H1 (cell line): ENCODE data around the gene STK32A. TPM values are rescaled to one million over a fixed set of nuclear protein-coding genes. Genes with fewer than 3 reads are reported as not detected.
"Not testable (repeated sequence)": the region's sequence is repeated elsewhere in the genome, so short reads cannot be mapped to it uniquely, and the experiment has no call there.

Experiments used
- CTCF ChIA-PET: fragments of 300-600 bp; sonication (Branson Sonifier 250); formaldehyde crosslinking; loops from one replicate; lab custom pipeline; 2021; ENCODE audit not compliant: partially characterized antibody; lab: Charles Lee
- POLR2A ChIA-PET: fragments of 300-600 bp; sonication (Branson Sonifier 250); formaldehyde crosslinking; loops from one replicate; lab custom pipeline; 2021; ENCODE audit warnings: inconsistent platforms; ENCODE audit not compliant: partially characterized antibody; lab: Charles Lee
- DNase-seq, 2 experiments: peaks; one replicate each; pipeline versions ENCODE4 v3.0.0 to v3.0.0-alpha.2; 2010 to 2022; ENCODE audit warnings: low spot score in 2 of 2, low read depth in 1 of 2, mixed read lengths in 1 of 2
- FAIRE-seq: peaks from 2 replicates; lab custom pipeline; 2011; peaks lifted over from hg19 to GRCh38; lab: Jason Lieb, UNC
- H2AFZ ChIP-seq: 2 replicates; pipeline ENCODE4 v1.8.1; 2012; ENCODE audit warnings: low read length, inconsistent platforms
- H2AK5ac ChIP-seq: 2 replicates; pipeline ENCODE4 v1.6.1; 2013; ENCODE audit warnings: low read depth, low read length
- H2BK120ac ChIP-seq: replicated peaks from 2 replicates; pipeline ENCODE3; 2013; ENCODE audit warnings: low read depth, low read length, inconsistent platforms
- H2BK12ac ChIP-seq: 2 replicates; pipeline ENCODE4 v1.6.1; 2013; ENCODE audit warnings: low read depth, low read length
- H2BK15ac ChIP-seq: 2 replicates; pipeline ENCODE4 v1.6.1; 2013; ENCODE audit warnings: low read length
- H2BK20ac ChIP-seq: 2 replicates; pipeline ENCODE4 v1.6.1; 2013; ENCODE audit warnings: low read length
- H2BK5ac ChIP-seq: 2 replicates; pipeline ENCODE4 v1.6.1; 2013; ENCODE audit warnings: low read depth, low read length
- H3K14ac ChIP-seq: 2 replicates; pipeline ENCODE4 v1.6.1; 2013; ENCODE audit warnings: inconsistent platforms; ENCODE audit not compliant: insufficient read length
- H3K18ac ChIP-seq: 2 replicates; pipeline ENCODE4 v1.6.1; 2013; ENCODE audit warnings: low read length; ENCODE audit errors: extremely low read depth
- H3K23ac ChIP-seq: 2 replicates; pipeline ENCODE4 v1.6.1; 2013; ENCODE audit warnings: inconsistent platforms; ENCODE audit not compliant: insufficient read length
- H3K23me2 ChIP-seq: 2 replicates; pipeline ENCODE4 v1.6.1; 2013; ENCODE audit warnings: low read depth, low read length
- H3K27ac ChIP-seq: 2 replicates; pipeline ENCODE4 v1.6.1; 2011; ENCODE audit warnings: low read depth, low read length, inconsistent platforms
- H3K27me3 ChIP-seq, 4 experiments: replicated peaks in 1 of 4; 1 replicate in 1 of 4; 2 replicates in 3 of 4; pipeline versions ENCODE4 v1.6.1 to v1.8.1; 2011 to 2013; ENCODE audit warnings: low read length in 3 of 4, mild to moderate bottlenecking in 3 of 4, inconsistent platforms in 2 of 4, mixed read lengths in 2 of 4, moderate library complexity in 1 of 4; ENCODE audit not compliant: control insufficient read depth in 3 of 4, insufficient read depth in 3 of 4; ENCODE audit errors: extremely low read depth in 1 of 4
- H3K36me3 ChIP-seq, 4 experiments: 2 replicates each; pipeline versions ENCODE4 v1.6.1 to v1.8.1; 2011 to 2013; ENCODE audit warnings: mild to moderate bottlenecking in 4 of 4, low read length in 3 of 4, moderate library complexity in 2 of 4, control low read depth in 1 of 4, inconsistent platforms in 1 of 4; ENCODE audit not compliant: insufficient read depth in 4 of 4, control insufficient read depth in 2 of 4
- H3K4ac ChIP-seq: replicated peaks from 2 replicates; pipeline ENCODE3; 2013; ENCODE audit warnings: low read length, low read depth, mixed read lengths, inconsistent platforms; ENCODE audit not compliant: insufficient read length
- H3K4me1 ChIP-seq, 4 experiments: replicated peaks in 1 of 4; 1 replicate in 1 of 4; 2 replicates in 3 of 4; pipeline versions ENCODE4 v1.6.1 to v1.8.1; 2011 to 2013; ENCODE audit warnings: low read length in 3 of 4, inconsistent platforms in 2 of 4, mixed read lengths in 1 of 4; ENCODE audit not compliant: insufficient read depth in 4 of 4, control insufficient read depth in 3 of 4
- H3K4me2 ChIP-seq, 2 experiments: 2 replicates each; pipeline versions ENCODE4 v1.6.1 to v1.8.1; 2011 to 2013; ENCODE audit warnings: low read depth in 2 of 2, low read length in 2 of 2, control low read depth in 1 of 2, inconsistent platforms in 1 of 2, mild to moderate bottlenecking in 1 of 2; ENCODE audit not compliant: insufficient read depth in 1 of 2
- H3K4me3 ChIP-seq, 4 experiments: fragments of 200-600, 300-600 bp in 1 of 4; sonication (generic), shearing (Covaris generic), sonication (Bioruptor Twin) in 1 of 4; 2 replicates each; pipeline versions ENCODE4 v1.5.1 to v1.8.1; 2011 to 2016; ENCODE audit warnings: low read length in 4 of 4, low read depth in 3 of 4, control low read depth in 2 of 4, inconsistent platforms in 2 of 4, mild to moderate bottlenecking in 2 of 4, mixed read lengths in 1 of 4, moderate library complexity in 1 of 4; ENCODE audit not compliant: insufficient read depth in 2 of 4; ENCODE audit errors: extremely low read depth in 1 of 4
- H3K56ac ChIP-seq: replicated peaks from 2 replicates; pipeline ENCODE3; 2013; ENCODE audit warnings: low read depth, mild to moderate bottlenecking, mixed read lengths, low read length, inconsistent platforms; ENCODE audit not compliant: insufficient read length
- H3K79me1 ChIP-seq: 2 replicates; pipeline ENCODE4 v1.6.1; 2013; ENCODE audit warnings: low read depth, low read length, control low read depth
- H3K79me2 ChIP-seq, 2 experiments: 2 replicates each; pipeline versions ENCODE4 v1.6.1 to v1.8.1; 2012 to 2013; ENCODE audit warnings: low read length in 2 of 2, mild to moderate bottlenecking in 2 of 2, inconsistent platforms in 1 of 2; ENCODE audit not compliant: insufficient read depth in 2 of 2, control insufficient read depth in 1 of 2
- H3K9ac ChIP-seq, 4 experiments: replicated peaks in 1 of 4; 1 replicate in 1 of 4; 2 replicates in 3 of 4; pipeline versions ENCODE4 v1.6.1 to v1.8.1; 2011 to 2013; ENCODE audit warnings: low read depth in 3 of 4, low read length in 3 of 4, control low read depth in 2 of 4, mild to moderate bottlenecking in 2 of 4, moderate library complexity in 2 of 4, inconsistent platforms in 1 of 4; ENCODE audit errors: extremely low read depth in 1 of 4
- H3K9me3 ChIP-seq, 2 experiments: 2 replicates each; pipeline versions ENCODE4 v1.6.1 to v1.8.1; 2012 to 2013; ENCODE audit warnings: mild to moderate bottlenecking in 2 of 2, moderate library complexity in 2 of 2, control low read depth in 1 of 2, inconsistent platforms in 1 of 2, low read depth in 1 of 2, low read length in 1 of 2, mixed read lengths in 1 of 2; ENCODE audit not compliant: insufficient read depth in 2 of 2
- H4K20me1 ChIP-seq, 2 experiments: replicated peaks in 1 of 2; 2 replicates each; pipeline versions ENCODE3 to v1.8.1; 2011 to 2013; ENCODE audit warnings: inconsistent platforms in 2 of 2, low read length in 2 of 2, mild to moderate bottlenecking in 1 of 2; ENCODE audit not compliant: insufficient read depth in 2 of 2, control insufficient read depth in 1 of 2
- H4K5ac ChIP-seq: 2 replicates; pipeline ENCODE4 v1.6.1; 2013; ENCODE audit warnings: low read length, low read depth, mixed read lengths, inconsistent platforms; ENCODE audit not compliant: insufficient read length
- H4K8ac ChIP-seq: 2 replicates; pipeline ENCODE4 v1.8.0; 2013; ENCODE audit warnings: mild to moderate bottlenecking, moderate library complexity, low read length, inconsistent platforms; ENCODE audit not compliant: insufficient read depth; ENCODE audit errors: extremely low read depth
- H4K91ac ChIP-seq: replicated peaks from 2 replicates; pipeline ENCODE3; 2013; ENCODE audit warnings: low read length, mixed read lengths, inconsistent platforms; ENCODE audit not compliant: insufficient read length
- CREB1 ChIP-seq: IDR thresholded peaks from 2 replicates; pipeline ENCODE4 v1.6.1; 2012; ENCODE audit warnings: inconsistent platforms
- EGR1 ChIP-seq: IDR thresholded peaks from 2 replicates; pipeline ENCODE4 v1.6.1; 2011; ENCODE audit warnings: low read depth, low read length, borderline replicate concordance
- EP300 ChIP-seq, 2 experiments: IDR thresholded peaks; 1 replicate in 1 of 2; 2 replicates in 1 of 2; pipeline ENCODE4 v1.6.1; 2011 to 2012; ENCODE audit warnings: low read depth in 2 of 2, low read length in 2 of 2, mild to moderate bottlenecking in 2 of 2, borderline replicate concordance in 1 of 2, inconsistent platforms in 1 of 2, moderate library complexity in 1 of 2
- RAD21 ChIP-seq, 2 experiments: IDR thresholded peaks in 1 of 2; conservative IDR thresholded peaks in 1 of 2; 2 replicates each; pipeline ENCODE4 v1.6.1; 2011; ENCODE audit warnings: low read depth in 2 of 2, low read length in 2 of 2, improper control_type of control experiment in 1 of 2, inconsistent platforms in 1 of 2, mild to moderate bottlenecking in 1 of 2, moderate library complexity in 1 of 2
- RFX5 ChIP-seq: IDR thresholded peaks from 2 replicates; pipeline ENCODE4 v1.6.1; 2011; ENCODE audit warnings: low read depth, low read length, improper control_type of control experiment, borderline replicate concordance
- RNF2 ChIP-seq: fragments of 200-900, 300-1000 bp; sonication (generic); IDR thresholded peaks from 2 replicates; pipeline ENCODE4 v1.7.1; 2016; ENCODE audit warnings: borderline replicate concordance, low read depth, mild to moderate bottlenecking, antibody characterized with exemption, low read length; ENCODE audit not compliant: poor library complexity, severe bottlenecking; ENCODE audit errors: missing control alignments
- RXRA ChIP-seq: IDR thresholded peaks from 2 replicates; pipeline ENCODE4 v1.6.1; 2011; ENCODE audit warnings: low read depth, mild to moderate bottlenecking, low read length, moderate library complexity; ENCODE audit not compliant: insufficient read depth
- TEAD4 ChIP-seq: IDR thresholded peaks from 2 replicates; pipeline ENCODE4 v1.6.1; 2012; ENCODE audit warnings: low read depth, low read length, inconsistent platforms, mixed read lengths
- WGBS, 2 experiments: shearing (Covaris generic) in 1 of 2; methylation state at CpG; one replicate each; pipeline versions ENCODE4 v1.1.6 to v1.1.7; 2013 to 2015; ENCODE audit warnings: low lambda C conversion rate in 2 of 2, mixed read lengths in 2 of 2, inconsistent platforms in 1 of 2, low coverage in 1 of 2, missing lambda C conversion rate in 1 of 2; ENCODE audit not compliant: insufficient replicate concordance in 2 of 2, insufficient coverage in 1 of 2, insufficient read length in 1 of 2; ENCODE audit errors: extremely low coverage in 1 of 2, missing lambda C conversion rate in 1 of 2; 5-methylcytosine and 5-hydroxymethylcytosine counted together
- polyA plus RNA-seq, 7 experiments: library from polyadenylated mRNA; depleted of rRNA in 3 of 7; stranded (reverse) in 5 of 7; unstranded in 2 of 7; fragments of >200 nt in 5 of 7; fragments of 200-250 nt in 2 of 7; gene quantifications; 1 replicate in 5 of 7; 2 replicates in 1 of 7; 4 replicates in 1 of 7; pipeline versions ENCODE4 v1.2.1 to v1.2.3, GENCODE V29; 2011 to 2013; ENCODE audit warnings: missing spikeins in 2 of 7, mixed read lengths in 2 of 7
- total RNA-seq: library from RNA; stranded (reverse); fragmentation: NEBNext Ultra II Directional; extraction: Animal tissue kit (Norgen Biotek cat#: 25700); gene quantifications from 2 replicates; pipeline ENCODE4 v1.2.1, GENCODE V29; 2021

The STK32A gene
- total and polyA plus RNA-seq, 2 of the 8 experiments (the other 6 are each of a cell fraction or from before 2014, with no cell fraction given) = 1.3 to 2.5 TPM

DNA sequence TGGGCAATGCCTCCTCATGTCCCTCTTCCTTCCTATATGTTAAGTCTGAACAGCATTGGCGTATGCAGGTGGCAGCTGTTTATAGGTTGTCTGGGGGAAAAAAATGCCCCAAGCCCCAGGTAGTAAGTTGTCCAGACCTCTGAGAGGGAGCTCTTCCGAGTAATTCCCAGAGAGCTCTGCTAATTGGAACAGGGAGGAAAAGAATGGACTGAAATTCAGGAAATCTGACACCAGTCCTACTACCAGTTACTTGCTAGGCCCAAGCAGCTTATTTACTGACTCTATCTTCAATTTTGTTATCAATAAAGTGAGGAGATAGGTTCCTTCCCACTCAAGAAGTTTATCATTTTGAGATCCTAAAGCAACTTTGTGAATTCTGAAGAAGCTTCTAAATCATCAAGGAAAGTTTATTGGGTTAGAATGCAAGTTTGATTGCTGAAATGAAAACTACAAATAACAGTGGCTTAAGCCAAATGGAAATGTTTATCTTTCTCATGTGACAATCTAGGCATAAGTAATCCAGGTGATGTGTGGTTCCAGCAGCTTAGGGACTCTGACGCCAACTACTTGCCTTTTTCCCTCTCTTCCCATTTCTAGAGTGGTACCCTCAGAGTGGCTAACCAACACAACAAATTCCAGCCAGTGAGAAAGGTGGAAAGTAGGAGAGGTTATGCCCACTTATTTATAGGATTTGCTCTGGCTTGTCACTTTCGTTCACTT, 5.6 kb downstream of the STK32A start (continued):
- no peak for TF ChIP-seq EP300 (IDR thresholded peaks at IDR 0.05; ENCODE audit: borderline replicate concordance in 1 of 2, low read depth in 2 of 2, low read length in 2 of 2)
- no peak for TF ChIP-seq RNF2
- no peak for TF ChIP-seq RXRA
- TF ChIP-seq RFX5 = no peak
- TF ChIP-seq TEAD4 = no peak
- TF ChIP-seq CREB1 = no peak
- TF ChIP-seq EGR1 = no peak
- TF ChIP-seq RAD21 (IDR thresholded peaks at IDR 0.05 in 1 of 2, conservative IDR thresholded peaks at IDR 0.05 in 1 of 2; ENCODE audit: low read depth in 2 of 2, low read length in 2 of 2) = no peak

DNA sequence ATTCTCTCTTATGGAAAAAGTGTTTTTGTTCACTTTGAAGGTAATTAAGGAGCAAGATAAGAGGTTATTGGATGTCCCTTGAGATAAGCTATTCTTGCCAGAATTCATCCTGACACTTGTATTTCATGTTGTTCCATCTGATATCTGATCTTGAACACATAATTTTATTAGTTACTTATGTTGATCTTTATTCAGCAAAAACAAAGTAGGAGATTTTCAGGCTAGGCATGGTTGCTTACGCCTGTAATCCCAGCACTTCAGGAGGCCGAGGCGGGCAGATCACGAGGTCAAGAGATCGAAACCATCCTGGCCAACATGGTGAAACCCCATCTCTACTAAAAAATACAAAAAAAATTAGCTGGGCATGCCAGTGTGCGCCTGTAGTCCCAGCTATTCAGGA, 8.4 kb downstream of the STK32A start:
- H3K27ac ChIP-seq, H2BK5ac ChIP-seq, H3K9ac ChIP-seq, H2BK120ac ChIP-seq, H3K9me3 ChIP-seq, H3K4me1 ChIP-seq, CTCF ChIA-PET, H4K5ac ChIP-seq, H4K91ac ChIP-seq, H3K4me2 ChIP-seq, H4K20me1 ChIP-seq, H3K27me3 ChIP-seq, H2AFZ ChIP-seq, H2BK20ac ChIP-seq, H3K14ac ChIP-seq, H3K4ac ChIP-seq, H3K18ac ChIP-seq, H2BK12ac ChIP-seq, H3K79me2 ChIP-seq, H3K23ac ChIP-seq, H3K23me2 ChIP-seq, H2BK15ac ChIP-seq, DNase-seq, H3K56ac ChIP-seq, H3K4me3 ChIP-seq, H4K8ac ChIP-seq, H2AK5ac ChIP-seq, H3K79me1 ChIP-seq, H3K36me3 ChIP-seq, FAIRE-seq: not testable (repeated sequence)
- POLR2A ChIA-PET = interaction anchor here (1.3 kb wide), 1 partner anchor 8 kb away, joined by 3 read pairs; no protein-coding TSS in a partner anchor
- WGBS, 2 experiments = 93% methylated on average over 6 of the region's 6 CpGs; no CpG with 5 or more reads in 1 of the 2 experiments
